Parathyroid adenoma (tissue), 2 donors: ENCODE results near the gene FAM47E.

ENCODE experiments used
- H2AFZ ChIP-seq: fragments of 300-600 bp; sonication (generic); one replicate; pipeline ENCODE4 v1.7.0; 2017; ENCODE audit warnings: antibody characterized with exemption, mild to moderate bottlenecking
- H3K27ac ChIP-seq: fragments of 300-600 bp; sonication (generic); one replicate; pipeline ENCODE4 v1.7.0; 2017
- H3K27me3 ChIP-seq: fragments of 300-600 bp; sonication (generic); one replicate; pipeline ENCODE4 v1.7.0; 2017; ENCODE audit warnings: low read length; ENCODE audit not compliant: control insufficient read depth, insufficient read depth
- H3K36me3 ChIP-seq: fragments of 300-600 bp; sonication (generic); one replicate; pipeline ENCODE4 v1.7.0; 2017; ENCODE audit warnings: low read length; ENCODE audit not compliant: control insufficient read depth, insufficient read depth
- H3K4me1 ChIP-seq: fragments of 300-600 bp; sonication (generic); one replicate; pipeline ENCODE4 v1.7.0; 2017; ENCODE audit warnings: control low read depth
- H3K4me2 ChIP-seq: fragments of 300-600 bp; sonication (generic); one replicate; pipeline ENCODE4 v1.7.0; 2017; ENCODE audit warnings: low read length
- H3K4me3 ChIP-seq: fragments of 300-600 bp; sonication (generic); one replicate; pipeline ENCODE4 v1.7.0; 2017; ENCODE audit warnings: low read depth, low read length
- H3K79me2 ChIP-seq: fragments of 300-600 bp; sonication (generic); one replicate; pipeline ENCODE4 v1.7.0; 2017; ENCODE audit warnings: control low read depth
- H3K9ac ChIP-seq: fragments of 300-600 bp; sonication (generic); one replicate; pipeline ENCODE4 v1.7.0; 2017; ENCODE audit warnings: mild to moderate bottlenecking
- H3K9me3 ChIP-seq: fragments of 300-600 bp; sonication (generic); one replicate; pipeline ENCODE4 v1.7.0; 2017; ENCODE audit warnings: low read length; ENCODE audit not compliant: control insufficient read depth
- CTCF ChIP-seq: fragments of 300-600 bp; sonication (generic); IDR thresholded peaks from one replicate; pipeline ENCODE4 v1.7.0; 2017; ENCODE audit warnings: antibody characterized with exemption, mild to moderate bottlenecking
- donor health status: primary hyperparathyroidism.

Gene FAM47E

GRCh38 chr4:76315267-76315918, 63.9 kb downstream of the FAM47E start:
- Histone ChIP-seq H2AFZ (no peak overlapping the region), H3K27me3 (no peaks in the 10 kb centered on the region), H3K79me2 (no peaks in the 10 kb centered on the region), H3K9ac (no peak overlapping the region), H3K4me3 (no peak overlapping the region), H3K36me3 (no peaks in the 10 kb centered on the region), H3K9me3 (no peaks in the 10 kb centered on the region), H3K4me2 (no peak overlapping the region), H3K27ac (no peak overlapping the region), H3K4me1 (no peaks in the 10 kb centered on the region)
- TF ChIP-seq CTCF, result no peak

- H3K9me3 ChIP-seq, result no peaks in the 10 kb centered on the region
- H3K36me3 ChIP-seq, result no peaks in the 10 kb centered on the region
- TF ChIP-seq CTCF, result no peak
- H3K27me3 ChIP-seq, result no peaks in the 10 kb centered on the region
- H3K79me2 ChIP-seq, result no peaks in the 10 kb centered on the region
- no peak overlapping the region for H3K4me2 ChIP-seq
- H2AFZ ChIP-seq, result no peak overlapping the region
- H3K9ac ChIP-seq, result no peak overlapping the region
- no peaks in the 10 kb centered on the region for H3K4me1 ChIP-seq
- no peak overlapping the region for H3K4me3 ChIP-seq
- H3K27ac ChIP-seq, result no peak overlapping the region
These were observed 64.6 kb downstream of the FAM47E start for GRCh38 chr4:76316131-76316530.

GRCh38 chr4:76322236-76322635, 70.7 kb downstream of the FAM47E start:
- H3K27me3 ChIP-seq, result no peaks in the 10 kb centered on the region
- no peak overlapping the region for H3K9ac ChIP-seq
- no peak overlapping the region for H3K4me2 ChIP-seq
- H2AFZ ChIP-seq, result no peak overlapping the region
- H3K4me3 ChIP-seq, result no peak overlapping the region
- H3K9me3 ChIP-seq, result no peaks in the 10 kb centered on the region
- H3K27ac ChIP-seq, result no peak overlapping the region
- TF ChIP-seq CTCF, result no peak
- H3K79me2 ChIP-seq, result no peaks in the 10 kb centered on the region
- H3K4me1 ChIP-seq, result no peaks in the 10 kb centered on the region
- H3K36me3 ChIP-seq, result no peaks in the 10 kb centered on the region

- TF ChIP-seq CTCF, result no peak
- H3K9me3 ChIP-seq, result no peaks in the 10 kb centered on the region
- no peak overlapping the region for H3K27ac ChIP-seq
- no peaks in the 10 kb centered on the region for H3K4me1 ChIP-seq
- H3K4me3 ChIP-seq, result no peak overlapping the region
- H3K79me2 ChIP-seq, result no peaks in the 10 kb centered on the region
- H3K36me3 ChIP-seq, result no peaks in the 10 kb centered on the region
- H3K4me2 ChIP-seq, result no peak overlapping the region
- H2AFZ ChIP-seq, result no peak overlapping the region
- H3K9ac ChIP-seq, result no peak overlapping the region
- no peaks in the 10 kb centered on the region for H3K27me3 ChIP-seq
These were observed 73.6 kb downstream of the FAM47E start for GRCh38 chr4:76325072-76325471.

GRCh38 chr4:76326515-76326914, 75.0 kb downstream of the FAM47E start:
- H3K4me3 ChIP-seq, result no peak overlapping the region
- H3K4me1 ChIP-seq, result no peaks in the 10 kb centered on the region
- H3K27ac ChIP-seq, result no peak overlapping the region

More at GRCh38 chr4:76326515-76326914, 75.0 kb downstream of the FAM47E start:
- no peak for TF ChIP-seq CTCF
- Histone ChIP-seq H3K9me3 (no peaks in the 10 kb centered on the region), H3K79me2 (no peaks in the 10 kb centered on the region), H2AFZ (no peak overlapping the region), H3K9ac (no peak overlapping the region), H3K4me2 (no peak overlapping the region), H3K36me3 (no peaks in the 10 kb centered on the region), H3K27me3 (no peaks in the 10 kb centered on the region)
